Activated CD8-positive, alpha-beta memory T cell treated with anti-CD3 and anti-CD28 coated beads for 36 hours (primary cell): ENCODE results near the gene LY6G6F. TPM values are rescaled to one million over a fixed set of nuclear protein-coding genes. Genes with fewer than 3 reads are reported as not detected.

Source experiments
- CTCF ChIA-PET: fragments of 350-600 bp; sonication (Branson Sonifier 250); formaldehyde crosslinking; loops from one replicate; lab custom pipeline; 2021; ENCODE audit warnings: antibody characterized with exemption; lab: Charles Lee
- POLR2A ChIA-PET: fragments of 350-600 bp; sonication (Branson Sonifier 250); formaldehyde crosslinking; loops from one replicate; lab custom pipeline; 2021; ENCODE audit warnings: antibody characterized with exemption; lab: Charles Lee
- total RNA-seq, 2 experiments: library from RNA; stranded (reverse); gene quantifications; one replicate each; pipeline ENCODE4 v1.2.3, GENCODE V29; 2021

The LY6G6F gene
- total RNA-seq, 2 experiments from 2014 or later, result not detected

DNA sequence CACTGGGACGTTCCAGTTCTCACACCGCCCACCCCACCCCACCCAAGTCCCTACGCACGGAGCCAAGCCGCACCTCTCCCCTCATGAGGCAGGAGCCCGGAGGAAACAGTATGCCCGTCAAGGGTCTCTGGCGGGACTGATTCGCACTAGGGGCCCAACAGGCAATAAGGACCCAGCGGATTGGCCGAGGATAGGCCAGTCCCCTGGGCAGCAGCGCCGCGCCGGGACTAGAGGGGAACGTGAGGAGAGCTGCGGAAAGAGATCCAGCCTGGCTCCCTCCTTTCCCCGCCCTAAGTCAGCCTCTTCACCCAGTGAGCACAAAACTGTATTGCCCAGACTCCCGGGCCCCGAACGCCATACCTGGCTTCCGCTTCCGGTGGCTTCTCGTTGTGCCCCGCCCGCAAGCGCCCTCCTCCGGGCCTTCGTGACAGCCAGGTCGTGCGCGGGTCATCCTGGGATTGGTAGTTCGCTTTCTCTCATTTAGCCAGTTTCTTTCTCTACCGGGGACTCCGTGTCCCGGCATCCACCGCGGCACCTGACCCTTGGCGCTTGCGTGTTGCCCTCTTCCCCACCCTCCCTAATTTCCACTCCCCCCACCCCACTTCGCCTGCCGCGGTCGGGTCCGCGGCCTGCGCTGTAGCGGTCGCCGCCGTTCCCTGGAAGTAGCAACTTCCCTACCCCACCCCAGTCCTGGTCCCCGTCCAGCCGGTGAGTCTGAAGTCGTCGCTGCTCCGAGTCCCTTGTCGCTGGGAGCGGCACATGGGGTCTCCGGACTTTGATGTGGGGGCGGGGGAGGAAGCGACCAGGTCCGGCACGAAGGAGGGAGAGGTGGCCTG is 40.9 kb upstream of the LY6G6F start, which contains the start of gene CSNK2B:
Gene CSNK2B, plus strand, starts transcription at position 580 of the 836 bp plus-strand sequence. CDS start 752 bp downstream, outside the sequence.
- CTCF ChIA-PET, result interaction anchor here (0.8 to 3.6 kb wide), 2 partner anchors 13 to 76 kb away, joined by 3 to 21 read pairs; partner anchors contain the start of gene BAG6
- POLR2A ChIA-PET, result interaction anchor here (0.5 to 3.1 kb wide), 4 partner anchors 13 to 153 kb away, joined by 3 to 29 read pairs (median 4); partner anchors contain the start of genes ABHD16A and BAG6

DNA sequence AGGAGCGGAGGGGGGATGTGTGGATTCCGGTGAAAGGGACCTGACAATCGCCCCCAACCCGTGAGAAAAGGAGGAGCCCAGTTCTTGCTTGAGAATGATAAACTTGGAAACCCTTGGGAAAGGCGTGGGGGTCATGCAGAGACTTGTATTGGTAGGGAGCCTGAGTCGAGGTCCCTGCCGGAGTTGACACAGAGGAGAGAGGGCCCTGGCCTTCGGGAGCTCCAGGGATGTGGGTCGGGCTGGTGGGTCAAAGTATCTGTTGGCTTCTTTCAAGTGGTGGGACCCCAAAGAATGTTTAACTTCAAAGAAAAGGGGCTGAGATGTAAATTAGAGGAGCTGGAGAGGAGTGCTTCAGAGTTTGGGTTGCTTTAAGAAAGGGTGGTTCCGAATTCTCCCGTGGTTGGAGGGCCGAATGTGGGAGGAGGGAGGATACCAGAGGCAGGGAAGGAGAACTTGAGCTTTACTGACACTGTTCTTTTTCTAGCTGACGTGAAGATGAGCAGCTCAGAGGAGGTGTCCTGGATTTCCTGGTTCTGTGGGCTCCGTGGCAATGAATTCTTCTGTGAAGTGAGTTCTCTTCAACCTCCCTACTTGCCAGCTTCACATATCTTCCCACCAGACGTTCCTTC is 40.2 kb upstream of the LY6G6F start:
- POLR2A ChIA-PET, result interaction anchor here (0.6 kb wide), 1 partner anchor 9 kb away, joined by 3 read pairs; no protein-coding TSS in a partner anchor

DNA sequence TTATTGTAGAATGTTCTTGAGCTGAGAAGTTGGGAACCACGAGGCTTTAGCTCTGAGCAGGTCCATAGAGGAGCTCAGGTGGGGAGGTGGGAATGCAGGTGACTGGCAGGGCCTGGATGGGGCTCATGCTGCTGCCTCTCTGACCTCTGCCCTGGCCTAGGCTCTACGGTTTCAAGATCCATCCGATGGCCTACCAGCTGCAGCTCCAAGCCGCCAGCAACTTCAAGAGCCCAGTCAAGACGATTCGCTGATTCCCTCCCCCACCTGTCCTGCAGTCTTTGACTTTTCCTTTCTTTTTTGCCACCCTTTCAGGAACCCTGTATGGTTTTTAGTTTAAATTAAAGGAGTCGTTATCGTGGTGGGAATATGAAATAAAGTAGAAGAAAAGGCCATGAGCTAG is 37.0 kb upstream of the LY6G6F start, which contains the start of gene LY6G5B:
Gene LY6G5B, plus strand, starts transcription at position 301 of the 400 bp plus-strand sequence. CDS start 975 bp downstream, outside the sequence.
- CTCF ChIA-PET, result interaction anchor here (1.0 to 1.4 kb wide), 2 partner anchors 18 to 21 kb away, joined by 3 to 4 read pairs; partner anchors contain the start of gene BAG6

More for the DNA sequence above, 40.2 kb upstream of the LY6G6F start:
- CTCF ChIA-PET, result interaction anchor here (0.8 to 1.3 kb wide), 3 partner anchors 68 to 120 kb away, joined by 3 read pairs; partner anchors contain the start of gene ATP6V1G2

DNA sequence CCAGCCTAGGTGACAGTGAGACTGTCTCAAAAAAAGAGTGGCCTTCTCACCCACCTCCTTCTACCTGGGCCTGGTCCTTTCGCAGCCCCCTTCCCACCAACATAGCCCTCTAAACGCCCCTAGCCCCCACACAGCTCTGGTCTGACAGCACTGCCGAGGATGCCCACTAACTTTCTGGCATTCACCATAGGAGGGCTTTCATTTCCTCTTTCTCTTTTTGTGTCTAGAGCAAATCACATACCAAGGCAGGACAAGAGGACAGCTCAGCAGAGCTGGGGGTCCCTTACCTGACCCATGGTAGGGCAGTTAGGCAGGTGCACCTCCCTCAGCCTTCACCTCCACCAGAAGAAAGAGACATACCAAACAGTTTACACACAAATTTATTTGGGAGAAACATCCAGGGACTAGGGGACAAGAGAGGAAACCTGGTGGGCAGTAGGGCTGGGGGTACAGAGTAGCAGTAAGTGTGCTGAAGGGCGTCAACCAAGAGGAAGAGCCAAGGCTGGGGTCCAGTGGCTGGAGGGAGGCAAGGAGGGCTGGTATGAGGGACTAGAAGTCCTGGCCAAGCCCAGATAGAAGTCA is 30.3 kb upstream of the LY6G6F start:
- POLR2A ChIA-PET, result no interaction called here

More for the DNA sequence above, 37.0 kb upstream of the LY6G6F start, which contains the start of gene LY6G5B:
- POLR2A ChIA-PET, result interaction anchor here (0.6 to 0.9 kb wide), 2 partner anchors 26 to 117 kb away, joined by 3 to 7 read pairs; no protein-coding TSS in a partner anchor

DNA sequence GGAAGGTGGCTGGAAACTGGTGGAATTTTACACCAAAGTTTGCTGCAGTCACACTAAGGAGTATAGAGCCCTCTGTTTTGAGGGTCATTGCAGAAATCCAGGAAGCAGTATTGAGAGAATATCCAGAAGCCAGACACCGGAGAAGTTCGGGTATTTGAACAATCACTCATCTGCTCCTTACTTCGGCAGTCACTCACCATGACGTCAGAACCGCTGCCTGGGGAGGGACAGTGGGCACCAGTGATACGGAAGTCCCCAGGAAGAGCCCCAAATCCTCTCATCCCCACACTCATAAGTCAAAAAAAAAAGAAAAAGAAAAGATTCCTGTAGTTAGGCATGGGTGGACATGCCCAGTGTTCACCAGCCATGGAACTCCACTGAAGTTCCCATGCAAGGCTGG is 29.8 kb upstream of the LY6G6F start:
- CTCF ChIA-PET, result interaction anchor here (0.9 kb wide), 1 partner anchor 9 kb away, joined by 3 read pairs; no protein-coding TSS in a partner anchor

More for the DNA sequence above, 30.3 kb upstream of the LY6G6F start:
- CTCF ChIA-PET, result no interaction called here

DNA sequence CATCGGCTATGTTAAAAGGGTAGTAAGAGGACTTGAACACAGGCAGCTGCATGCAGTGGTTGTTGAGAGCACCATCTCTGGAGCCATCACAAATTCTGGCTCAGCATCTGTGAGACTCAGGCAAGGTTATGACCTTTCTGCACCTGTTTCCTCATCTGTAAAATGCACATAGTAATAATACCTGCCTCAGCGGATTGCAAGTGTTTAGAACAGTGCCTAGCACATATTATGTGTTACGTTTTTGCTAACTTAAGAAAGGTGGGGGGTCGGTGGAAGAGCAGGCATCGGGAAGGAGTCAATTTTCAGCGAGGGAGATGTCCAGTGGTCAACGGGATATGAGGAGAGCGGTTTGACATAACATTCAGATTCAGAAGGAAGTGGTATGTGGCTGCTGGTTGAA is 28.7 kb upstream of the LY6G6F start:
- POLR2A ChIA-PET, result no interaction called here
- CTCF ChIA-PET, result interaction anchor here (0.9 kb wide), 1 partner anchor 10 kb away, joined by 3 read pairs; no protein-coding TSS in a partner anchor

More for the DNA sequence above, 29.8 kb upstream of the LY6G6F start:
- POLR2A ChIA-PET, result no interaction called here

DNA sequence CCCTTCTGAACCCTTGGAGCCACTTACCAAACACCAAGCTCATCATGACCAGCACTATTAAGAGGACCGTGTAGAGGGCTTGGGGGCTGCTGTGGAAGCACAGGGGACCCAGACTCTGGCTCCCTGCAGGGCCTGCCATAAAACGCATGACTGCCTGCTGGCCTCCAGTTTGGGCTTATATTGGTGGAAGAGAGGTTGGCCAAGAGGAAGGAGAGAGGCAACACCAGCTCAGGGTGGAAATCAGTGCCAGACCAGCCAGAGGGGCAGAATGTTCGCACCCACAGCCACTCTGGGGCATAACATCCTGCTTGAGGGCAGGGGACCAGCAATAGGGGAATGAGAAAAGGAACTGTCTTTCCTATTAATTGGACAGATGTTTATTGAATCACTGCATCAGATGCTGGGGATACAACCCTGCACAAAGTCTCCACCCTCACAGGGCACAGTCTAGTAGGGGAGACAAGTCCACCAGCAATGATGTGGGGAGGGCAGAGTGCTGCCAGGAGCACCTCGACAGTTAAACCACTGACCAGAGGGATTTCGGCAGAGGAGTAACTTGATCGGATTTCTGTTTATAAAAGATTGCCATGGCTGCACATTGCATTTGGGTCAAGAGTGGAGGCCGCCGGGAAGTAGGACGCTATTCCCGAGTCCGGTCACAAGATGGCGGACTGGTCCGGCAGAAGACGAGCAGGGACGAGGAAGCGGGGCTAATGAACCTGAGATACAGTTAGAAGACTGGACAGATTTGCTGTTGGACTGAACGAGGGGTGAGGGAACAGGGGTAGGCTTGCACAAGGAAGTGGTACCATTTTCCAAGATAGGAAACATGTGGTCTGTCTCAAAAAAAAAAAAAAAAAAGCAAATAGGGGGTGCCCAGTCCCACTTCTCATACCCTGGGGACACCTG is 26.2 kb upstream of the LY6G6F start, which contains the start of gene LY6G5C:
Gene LY6G5C, minus strand, starts transcription at position 842 of the 909 bp plus-strand sequence. Its CDS starts 694 bp downstream, at position 148.
- ChIA-PET CTCF (interaction anchor here (0.6 to 2.2 kb wide), 8 partner anchors 9 to 217 kb away, joined by 3 to 12 read pairs (median 5); partner anchors contain the start of genes ABHD16A, DDAH2 and EHMT2), POLR2A (interaction anchor here (0.6 kb wide), 1 partner anchor 17 kb away, joined by 8 read pairs; no protein-coding TSS in a partner anchor)

DNA sequence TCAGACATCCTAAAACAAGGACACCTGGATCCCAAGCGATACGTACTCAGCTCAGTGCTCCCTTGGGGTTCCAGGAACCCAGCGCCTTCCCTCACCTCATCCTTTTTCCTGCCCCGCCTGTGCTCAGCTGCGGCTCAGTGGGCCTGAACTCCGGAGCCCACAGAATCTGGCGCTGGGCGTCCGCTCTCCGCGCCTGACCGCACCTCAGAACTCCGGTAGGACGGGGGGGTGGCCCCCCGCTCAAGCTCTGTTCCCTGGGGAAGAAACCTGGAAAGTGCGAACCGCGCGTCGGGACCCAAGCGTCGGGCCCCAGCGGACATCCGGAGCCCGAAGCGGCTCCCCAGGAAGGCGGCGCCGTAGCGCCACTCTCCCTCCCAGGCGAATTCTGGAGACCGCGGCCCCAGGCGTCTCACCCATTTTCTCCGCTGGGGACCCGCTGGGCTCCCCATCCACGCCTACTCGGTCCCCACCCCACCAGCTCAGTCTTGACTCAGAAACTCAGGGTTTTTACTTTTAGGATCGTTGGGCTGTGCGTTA is 25.5 kb upstream of the LY6G6F start:
- CTCF ChIA-PET, result interaction anchor here (0.7 to 2.2 kb wide), 6 partner anchors 10 to 93 kb away, joined by 3 to 12 read pairs (median 5); partner anchors contain the start of genes ABHD16A and DDAH2
- POLR2A ChIA-PET, result interaction anchor here (0.6 kb wide), 1 partner anchor 18 kb away, joined by 8 read pairs; no protein-coding TSS in a partner anchor

DNA sequence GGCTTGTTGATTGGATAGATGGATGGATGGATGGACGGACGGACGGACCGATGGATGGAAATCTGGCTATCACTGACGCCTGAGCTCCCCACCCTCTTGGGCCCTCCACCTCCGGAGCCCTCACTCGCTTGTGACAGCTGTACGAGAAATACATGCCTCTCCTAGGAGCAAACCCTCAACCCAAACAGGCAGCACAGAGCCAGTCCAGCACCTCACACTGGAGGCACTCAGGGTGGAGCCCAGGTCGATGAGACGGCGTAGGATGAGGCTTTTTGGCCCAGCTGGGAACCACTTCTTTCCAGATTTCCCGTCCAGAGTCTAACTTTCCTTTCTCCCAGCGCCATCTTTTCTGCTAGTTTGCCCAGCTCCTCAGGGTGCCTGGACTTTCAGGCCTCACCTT is 23.1 kb upstream of the LY6G6F start:
- ChIA-PET CTCF (interaction anchor here (1.5 to 1.7 kb wide), 2 partner anchors 10 to 19 kb away, joined by 3 to 4 read pairs; no protein-coding TSS in a partner anchor), POLR2A (no interaction called here)

DNA sequence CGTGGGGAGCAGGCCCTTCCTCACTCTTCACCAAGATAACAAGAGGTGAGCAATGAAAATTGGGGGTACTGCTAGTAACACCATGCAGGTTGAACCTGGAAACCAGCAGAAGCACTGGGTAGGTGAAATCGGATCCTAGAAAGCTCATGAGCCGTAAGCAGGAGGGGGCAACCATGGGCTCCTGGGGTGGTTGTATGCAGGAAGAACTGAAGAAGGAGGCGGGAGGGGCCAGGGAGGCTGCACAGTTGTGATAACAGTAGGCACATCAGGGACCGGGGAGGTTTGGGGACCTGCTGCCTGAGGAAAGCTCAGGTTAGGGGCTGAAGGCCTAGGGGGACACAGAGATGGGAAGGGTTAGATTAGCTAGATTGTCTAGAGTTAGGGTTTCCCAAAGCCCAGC is 20.2 kb upstream of the LY6G6F start:
- ChIA-PET CTCF (no interaction called here), POLR2A (no interaction called here)

DNA sequence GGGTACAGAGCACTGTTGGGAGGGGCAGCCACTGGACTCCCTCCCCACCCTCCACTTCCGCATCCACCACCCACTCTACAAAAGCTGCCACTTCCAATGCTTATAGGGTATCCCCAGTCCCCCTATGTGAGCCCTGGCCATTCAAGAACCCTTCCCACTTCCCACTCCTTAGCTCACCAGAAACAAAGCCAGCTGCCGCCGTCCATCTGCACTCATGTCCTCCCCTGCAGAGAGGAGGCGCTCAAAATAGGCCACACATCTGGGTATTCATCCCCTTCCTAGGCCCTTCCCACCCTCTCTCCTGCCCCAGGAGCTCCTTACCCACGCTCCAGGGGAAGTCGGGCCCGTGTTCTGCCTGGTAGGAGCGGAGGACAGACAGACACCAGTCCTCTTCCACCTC is 19.3 kb upstream of the LY6G6F start:
- ChIA-PET POLR2A (interaction anchor here (0.5 kb wide), 1 partner anchor 9 kb away, joined by 5 read pairs; no protein-coding TSS in a partner anchor), CTCF (no interaction called here)

DNA sequence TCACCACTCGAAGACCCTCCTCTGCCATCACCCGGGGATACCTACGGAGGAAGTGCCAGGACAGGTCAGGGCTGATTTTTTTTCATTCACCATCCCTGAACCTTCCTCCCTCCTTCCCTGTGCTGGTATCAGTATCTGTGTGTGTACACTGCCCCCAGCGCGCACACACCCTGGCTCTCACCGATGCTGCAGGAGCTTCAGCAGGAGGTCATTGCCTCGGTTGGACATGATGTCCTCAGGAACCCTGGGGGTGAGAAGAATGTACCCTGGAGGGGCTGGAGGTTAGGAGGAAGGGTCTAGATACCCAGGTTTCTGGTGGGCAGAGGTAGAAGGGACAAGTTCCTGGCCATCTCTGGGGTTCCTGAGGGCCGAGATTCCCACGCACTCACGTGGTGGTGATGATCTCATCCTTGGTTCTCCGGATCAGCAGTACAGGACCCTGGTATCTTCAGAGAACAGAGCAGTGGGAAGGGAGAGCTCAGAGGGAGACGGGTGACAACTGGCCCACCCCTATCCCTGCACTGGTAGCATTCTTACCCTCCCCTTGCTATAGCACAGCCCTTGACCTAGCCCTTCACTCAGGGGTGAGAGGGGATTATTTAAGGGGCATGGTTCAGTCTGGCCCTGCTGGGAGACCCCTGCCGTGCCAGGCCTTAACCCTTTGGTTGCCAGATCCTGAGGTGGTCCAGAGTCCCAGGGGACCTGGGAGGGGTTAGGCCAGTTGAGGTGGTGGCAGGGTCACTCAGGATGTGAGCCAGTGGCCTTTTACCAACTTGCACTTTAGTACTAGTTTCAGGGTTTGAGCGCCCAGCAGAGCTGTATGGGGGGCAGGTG is 18.6 kb upstream of the LY6G6F start:
- ChIA-PET POLR2A (no interaction called here), CTCF (no interaction called here)

DNA sequence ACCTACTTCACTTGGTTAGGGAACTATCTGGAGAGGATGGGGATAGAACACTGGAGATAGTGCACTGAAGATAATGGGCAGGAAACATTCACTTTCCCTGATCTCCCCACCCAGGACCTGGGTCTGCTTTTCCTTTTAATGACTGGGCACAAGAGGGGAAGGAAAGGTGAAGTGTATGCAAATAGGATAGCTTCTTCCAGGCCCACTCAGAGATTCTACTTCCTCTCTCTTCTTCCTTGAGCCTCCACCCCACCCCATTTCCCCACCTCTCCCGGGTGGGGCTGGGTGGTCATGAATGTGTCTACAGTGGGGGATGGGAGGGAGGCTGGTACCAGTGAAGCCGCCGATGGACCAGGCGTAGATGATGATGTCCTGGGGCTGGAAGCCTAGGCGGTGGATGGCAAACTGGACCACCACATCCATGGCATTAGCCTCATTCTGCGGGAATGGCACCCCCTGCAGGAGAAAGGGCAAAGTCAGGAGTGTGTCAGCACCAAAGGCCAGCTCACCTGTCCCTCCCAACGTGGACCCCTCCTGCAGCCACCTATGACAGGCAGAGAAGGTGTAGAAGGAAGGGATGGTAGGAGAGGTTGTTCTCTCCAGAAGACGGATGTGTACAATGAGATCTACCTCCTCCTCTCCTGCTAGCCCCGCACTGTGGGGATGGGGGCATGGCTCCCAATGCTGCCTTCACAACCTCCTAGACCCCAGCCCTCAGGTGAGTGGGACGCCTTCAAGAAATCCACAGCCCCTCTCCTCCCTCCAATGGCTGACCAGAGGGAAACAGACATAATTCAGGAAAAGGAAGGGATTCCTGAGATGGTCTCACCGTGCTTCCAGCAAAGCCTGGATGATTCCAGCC is 17.2 kb upstream of the LY6G6F start:
- POLR2A ChIA-PET, result no interaction called here

DNA sequence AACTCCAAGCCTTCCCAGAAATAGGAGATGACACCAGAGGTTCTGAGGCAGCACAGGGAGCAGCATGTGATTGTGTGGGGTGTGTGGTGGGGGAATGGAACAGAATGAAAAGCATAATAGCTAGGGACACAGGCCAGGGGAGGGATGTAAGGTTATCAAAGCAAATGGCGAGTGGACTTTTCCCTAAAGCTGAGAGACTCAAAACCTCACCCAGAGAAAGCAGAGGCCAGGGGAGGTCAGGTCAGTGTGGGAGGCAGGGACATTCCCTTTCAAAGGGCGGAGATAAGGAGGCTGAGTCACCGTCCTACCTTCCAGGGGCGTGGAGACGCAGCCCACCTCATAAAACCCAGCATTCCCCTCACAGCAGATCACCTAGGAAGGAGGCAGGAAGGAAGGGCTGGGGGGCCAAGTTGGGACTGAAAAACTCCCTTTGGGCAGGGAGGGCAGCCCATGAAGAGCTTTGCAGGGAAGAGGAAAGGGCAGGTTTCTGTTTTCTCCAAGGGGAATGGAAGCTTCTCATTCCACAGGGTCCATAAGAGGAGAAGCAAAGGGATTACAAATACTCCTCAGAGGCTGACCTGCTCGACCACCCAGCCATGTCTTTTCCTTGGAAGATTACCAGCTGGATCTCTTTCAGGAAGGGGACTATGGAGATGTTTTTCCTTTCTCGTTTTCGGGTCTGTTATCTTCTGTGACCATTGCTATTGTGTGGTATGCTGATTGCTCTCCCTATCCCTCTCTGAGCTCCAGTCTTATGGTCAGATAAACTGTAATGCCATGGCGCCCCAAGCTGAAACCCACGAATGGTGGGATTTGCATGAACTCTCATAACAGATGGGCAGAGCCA is 16.2 kb upstream of the LY6G6F start:
- POLR2A ChIA-PET, result interaction anchor here (0.6 kb wide), 1 partner anchor 1628 kb away, joined by 3 read pairs; no protein-coding TSS in a partner anchor
- CTCF ChIA-PET, result interaction anchor here (0.5 to 1.9 kb wide), 4 partner anchors 10 to 45 kb away, joined by 3 to 7 read pairs (median 3); partner anchors contain the start of gene LY6G5C

More for the DNA sequence above, 17.2 kb upstream of the LY6G6F start:
- CTCF ChIA-PET, result interaction anchor here (1.3 kb wide), 1 partner anchor 9 kb away, joined by 3 read pairs; no protein-coding TSS in a partner anchor
